ENCODE results near the gene HIVEP3.
"Not testable (repeated sequence)": the region's sequence is repeated elsewhere in the genome, so short reads cannot be mapped to it uniquely, and the experiment has no call there.

HIVEP3 gene

DNA sequence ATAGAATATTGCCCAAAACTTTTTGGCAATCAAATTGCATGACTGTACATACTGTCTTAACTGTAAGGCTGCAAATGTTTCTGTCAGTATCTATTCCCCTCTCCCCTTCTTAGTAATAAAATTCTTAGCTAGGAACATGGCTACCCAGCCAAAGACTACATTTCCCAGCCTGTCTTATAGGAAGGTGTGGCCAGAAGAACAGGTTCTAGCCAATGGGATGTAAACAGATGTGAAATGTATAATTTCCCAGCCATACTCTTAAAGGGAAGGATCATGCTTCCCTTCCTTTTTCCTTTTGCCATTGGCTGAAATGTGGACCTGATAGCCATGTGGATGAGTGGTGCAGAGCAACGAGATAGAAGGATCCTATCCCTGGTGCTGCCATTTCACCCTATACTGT is 7.0 kb upstream of the HIVEP3 start:
- POLR2A ChIA-PET = no interaction called here
- no peak for TF ChIP-seq CTCF (IDR thresholded peaks at IDR 0.05; ENCODE audit: control extremely low read depth, extremely low read depth, low read depth, missing control alignments)
- CTCF ChIA-PET = interaction anchor here (1.3 kb wide), 1 partner anchor 225 kb away, joined by 3 read pairs; no protein-coding TSS in a partner anchor
- DNase-seq (ENCODE audit: extremely low spot score) = no peak

DNA sequence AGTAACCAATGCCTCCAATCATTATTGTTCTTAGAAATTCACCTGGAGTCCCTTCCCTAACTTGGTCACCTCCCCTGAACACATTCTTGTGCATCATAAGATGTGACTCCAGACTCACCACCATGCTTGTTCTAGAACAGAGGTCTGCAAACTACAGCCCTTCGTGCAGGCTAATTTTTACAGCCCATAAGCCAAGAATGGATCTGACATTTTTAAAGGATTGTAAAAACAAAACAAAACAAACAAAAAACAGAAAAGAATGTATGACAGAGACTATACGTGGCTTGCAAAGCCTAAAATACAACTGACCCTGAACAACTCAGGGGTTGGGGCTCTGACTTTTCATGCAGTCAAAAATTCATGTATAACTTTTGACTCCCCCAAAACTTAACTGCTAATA is 6.2 kb upstream of the HIVEP3 start:
- no peak for TF ChIP-seq CTCF (IDR thresholded peaks at IDR 0.05; ENCODE audit: control extremely low read depth, extremely low read depth, low read depth, missing control alignments)
- ChIA-PET POLR2A (no interaction called here), CTCF (no interaction called here)
- DNase-seq (ENCODE audit: extremely low spot score) = no peak

DNA sequence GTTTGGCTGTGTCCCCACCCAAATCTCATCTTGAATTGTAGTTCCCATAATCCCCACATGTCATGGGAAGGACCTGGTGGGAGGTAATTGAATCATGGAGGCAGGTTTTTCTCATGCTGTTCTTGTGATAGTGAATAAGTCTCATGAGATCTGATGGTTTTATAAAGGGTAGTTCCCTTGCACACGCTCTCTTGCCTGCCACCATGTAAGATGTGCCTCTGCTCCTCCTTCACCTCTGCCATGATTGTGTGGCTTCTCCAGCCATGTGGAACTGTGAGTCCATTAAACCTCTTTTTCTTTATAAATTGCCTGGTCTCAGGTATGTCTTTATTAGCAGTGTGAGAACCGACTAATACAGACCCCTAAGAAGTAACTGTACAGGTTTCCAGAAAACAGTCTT is 2.5 kb upstream of the HIVEP3 start:
- POLR2A ChIA-PET; DNase-seq (ENCODE audit: extremely low spot score); CTCF ChIA-PET: not testable (repeated sequence)

- ChIA-PET CTCF (no interaction called here), POLR2A (no interaction called here)
- DNase-seq (ENCODE audit: extremely low spot score) = no peak
- TF ChIP-seq CTCF (IDR thresholded peaks at IDR 0.05; ENCODE audit: control extremely low read depth, extremely low read depth, low read depth, missing control alignments) = no peak
These were observed 1.9 kb upstream of the HIVEP3 start for GRCh38 chr1:41920658-41921057.

DNA sequence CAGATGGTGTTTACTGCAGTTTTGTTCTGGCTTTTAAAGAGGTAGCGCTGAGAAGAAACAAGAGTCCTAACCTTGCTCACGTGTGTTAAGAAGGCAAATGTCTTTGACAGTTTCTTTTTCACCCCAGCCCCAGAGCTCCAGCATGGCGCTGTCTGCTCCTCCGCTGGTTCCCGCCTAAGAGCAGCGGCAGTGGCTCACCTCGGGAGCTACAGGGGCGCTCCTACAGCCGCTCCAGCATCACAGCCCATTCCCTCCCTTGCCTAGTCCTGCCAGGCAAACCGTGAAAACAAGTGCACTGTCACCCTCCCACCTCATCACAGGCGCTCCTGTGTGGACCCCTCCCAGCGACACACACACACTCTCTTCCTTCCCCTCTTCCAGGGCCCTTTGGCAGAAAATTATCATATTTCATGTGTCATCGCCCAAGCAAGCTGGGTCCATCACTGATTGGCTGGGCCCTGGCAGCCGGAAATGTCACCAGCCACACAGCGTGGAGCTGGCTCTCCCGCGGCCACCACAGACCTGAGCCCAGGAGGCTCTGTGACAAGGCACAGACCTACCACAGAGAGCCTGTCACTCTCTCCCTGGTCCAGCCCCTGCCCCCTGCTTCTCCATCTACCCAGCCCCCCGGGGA is 1.2 kb upstream of the HIVEP3 start:
- no peak for TF ChIP-seq CTCF (IDR thresholded peaks at IDR 0.05; ENCODE audit: control extremely low read depth, extremely low read depth, low read depth, missing control alignments)
- ChIA-PET CTCF (no interaction called here), POLR2A (no interaction called here)
- peak; percentile 55 for DNase-seq (ENCODE audit: extremely low spot score)

GRCh38 chr1:41919131-41919530 is 409 bp upstream of the HIVEP3 start:
- no peak for DNase-seq (ENCODE audit: extremely low spot score)
- TF ChIP-seq CTCF (IDR thresholded peaks at IDR 0.05; ENCODE audit: control extremely low read depth, extremely low read depth, low read depth, missing control alignments) = no peak
- POLR2A ChIA-PET = no interaction called here
- CTCF ChIA-PET = no interaction called here

GRCh38 chr1:41917835-41918449 is 780 bp downstream of the HIVEP3 start:
- DNase-seq (ENCODE audit: extremely low spot score) = peak; percentile 35
- TF ChIP-seq CTCF (IDR thresholded peaks at IDR 0.05; ENCODE audit: control extremely low read depth, extremely low read depth, low read depth, missing control alignments) = no peak
- ChIA-PET CTCF (no interaction called here), POLR2A (no interaction called here)

All from GM10248 (cell line).